ENCODE measurements around the gene COL20A1.

DNA sequence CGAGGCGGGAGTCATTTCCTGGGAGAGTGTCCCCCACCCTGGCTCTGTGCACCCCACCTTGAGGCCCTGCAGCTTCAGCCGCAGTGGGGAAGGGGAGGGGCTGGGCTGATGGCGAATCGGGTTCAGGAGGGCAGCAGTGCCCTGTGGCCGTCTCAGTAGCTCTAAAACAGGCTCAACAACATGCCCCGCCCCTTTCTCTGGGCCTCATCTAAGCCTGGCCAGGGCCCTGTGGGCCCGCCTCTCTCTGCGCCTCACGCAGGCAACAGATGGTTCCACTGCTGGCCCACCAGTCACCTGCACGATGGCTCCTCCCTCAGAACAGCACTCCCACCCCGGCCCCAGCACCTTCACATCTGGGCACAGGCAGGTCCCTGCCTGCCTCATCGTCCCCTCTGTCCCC, 38.0 kb downstream of the COL20A1 start:
- TF ChIP-seq, protein P1, sequence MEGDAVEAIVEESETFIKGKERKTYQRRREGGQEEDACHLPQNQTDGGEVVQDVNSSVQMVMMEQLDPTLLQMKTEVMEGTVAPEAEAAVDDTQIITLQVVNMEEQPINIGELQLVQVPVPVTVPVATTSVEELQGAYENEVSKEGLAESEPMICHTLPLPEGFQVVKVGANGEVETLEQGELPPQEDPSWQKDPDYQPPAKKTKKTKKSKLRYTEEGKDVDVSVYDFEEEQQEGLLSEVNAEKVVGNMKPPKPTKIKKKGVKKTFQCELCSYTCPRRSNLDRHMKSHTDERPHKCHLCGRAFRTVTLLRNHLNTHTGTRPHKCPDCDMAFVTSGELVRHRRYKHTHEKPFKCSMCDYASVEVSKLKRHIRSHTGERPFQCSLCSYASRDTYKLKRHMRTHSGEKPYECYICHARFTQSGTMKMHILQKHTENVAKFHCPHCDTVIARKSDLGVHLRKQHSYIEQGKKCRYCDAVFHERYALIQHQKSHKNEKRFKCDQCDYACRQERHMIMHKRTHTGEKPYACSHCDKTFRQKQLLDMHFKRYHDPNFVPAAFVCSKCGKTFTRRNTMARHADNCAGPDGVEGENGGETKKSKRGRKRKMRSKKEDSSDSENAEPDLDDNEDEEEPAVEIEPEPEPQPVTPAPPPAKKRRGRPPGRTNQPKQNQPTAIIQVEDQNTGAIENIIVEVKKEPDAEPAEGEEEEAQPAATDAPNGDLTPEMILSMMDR (conservative IDR thresholded peaks at IDR 0.05; ENCODE audit: low read depth, low read length), result no peak
- TF ChIP-seq EZH2 (IDR thresholded peaks at IDR 0.05; ENCODE audit: low read length, unreplicated experiment), result no peak
- no peak for TF ChIP-seq EZH2phosphoT487 (IDR thresholded peaks at IDR 0.05; ENCODE audit: borderline replicate concordance, low read length)
